Stomach (tissue), 9 donors: ENCODE measurements around the gene TENT4B. TPM values are rescaled to one million over a fixed set of nuclear protein-coding genes. Genes with fewer than 3 reads are reported as not detected.
A peak's percentile ranks its signal among the peaks of the same experiment; 100 is the strongest.
"Not testable (repeated sequence)": the region's sequence is repeated elsewhere in the genome, so short reads cannot be mapped to it uniquely, and the experiment has no call there.

Experiments
- DNase-seq, 2 donors: peaks; one replicate each; pipeline versions ENCODE4 v3.0.0 to v3.0.0-alpha.2; 2013 to 2019
- H3K27ac ChIP-seq, 5 donors: fragments of 200-600 bp in 4 of 5; sonication (generic) in 4 of 5; one replicate each; pipeline ENCODE4 v1.5.1; 2013 to 2019; ENCODE audit warnings: mild to moderate bottlenecking in 1 of 5, moderate library complexity in 1 of 5
- H3K27me3 ChIP-seq, 3 donors: fragments of 200-600 bp; sonication (generic); one replicate each; pipeline ENCODE4 v1.5.1; 2017 to 2019; ENCODE audit warnings: mixed run types in 1 of 3
- H3K36me3 ChIP-seq, 4 donors: fragments of 200-600 bp; sonication (generic); 1 replicate in 3 of 4; 2 replicates in 1 of 4; pipeline ENCODE4 v1.5.1; 2016 to 2019
- H3K4me1 ChIP-seq, 4 donors: fragments of 200-600 bp; sonication (generic); one replicate each; pipeline ENCODE4 v1.5.1; 2016 to 2019
- H3K4me3 ChIP-seq, 4 donors: fragments of 200-600 bp; sonication (generic) in 3 of 4; one replicate each; pipeline ENCODE4 v1.5.1; 2016 to 2019; ENCODE audit warnings: mild to moderate bottlenecking in 1 of 4
- H3K9me3 ChIP-seq, 4 donors: fragments of 200-600 bp; sonication (generic); one replicate each; pipeline ENCODE4 v1.5.1; 2016 to 2019
- EP300 ChIP-seq: sonication (generic); formaldehyde crosslinking; IDR thresholded peaks from one replicate; pipeline ENCODE4 v1.6.1; 2017; ENCODE audit warnings: antibody characterized with exemption
- POLR2A ChIP-seq, 4 donors: fragments of 450-650 bp; IDR thresholded peaks; one replicate each; pipeline ENCODE4 v1.6.1; 2016; ENCODE audit warnings: antibody characterized with exemption in 4 of 4, control low read depth in 2 of 4, mild to moderate bottlenecking in 1 of 4, moderate library complexity in 1 of 4
- POLR2AphosphoS5 ChIP-seq, 3 donors: sonication (generic); formaldehyde crosslinking; IDR thresholded peaks; one replicate each; pipeline ENCODE4 v1.6.1; 2016; ENCODE audit warnings: antibody characterized with exemption in 3 of 3
- WGBS, 5 donors: extraction: QIAGEN DNeasy Blood & Tissue Kit in 3 of 5; methylation state at CpG; one replicate each; pipeline versions ENCODE4 v1.1.5 to v1.1.7; 2013 to 2018; 5-methylcytosine and 5-hydroxymethylcytosine counted together
- intact Hi-C: fragments of 100-400 bp; cut with DNase I; formaldehyde crosslinking; loops from one replicate; pipeline ENCODE4 v1.15.1; 2023; ENCODE audit warnings: low total_unique reads
- polyA plus RNA-seq, 3 donors: library from polyadenylated mRNA; stranded (reverse); fragments of 200-250 nt; gene quantifications; one replicate each; pipeline ENCODE4 v1.2.3, GENCODE V29; 2013
- total RNA-seq, 5 donors: library from RNA; depleted of rRNA; stranded (reverse); fragments of >200 nt; gene quantifications; one replicate each; pipeline versions ENCODE4 v1.1.0 to v1.2.3, GENCODE V29; 2014 to 2016
- TF ChIP-seq, protein P1 (sequence below), 7 experiments: fragments of 450-650 bp in 4 of 7; fragments of 200-600 bp in 3 of 7; sonication (generic) in 3 of 7; IDR thresholded peaks; one replicate each; pipeline ENCODE4 v1.5.1; 2016 to 2019; ENCODE audit warnings: antibody characterized with exemption in 7 of 7, control low read depth in 2 of 7, mild to moderate bottlenecking in 1 of 7
- donor health status: healthy with polysubstance abuse.
- donor health status: Bipolar disorder and iron deficiency.
- donor health status: healthy.

Gene TENT4B
- total and polyA plus RNA-seq, 8 donors, result 2.4 to 24.1 (median 8.3) TPM

DNA sequence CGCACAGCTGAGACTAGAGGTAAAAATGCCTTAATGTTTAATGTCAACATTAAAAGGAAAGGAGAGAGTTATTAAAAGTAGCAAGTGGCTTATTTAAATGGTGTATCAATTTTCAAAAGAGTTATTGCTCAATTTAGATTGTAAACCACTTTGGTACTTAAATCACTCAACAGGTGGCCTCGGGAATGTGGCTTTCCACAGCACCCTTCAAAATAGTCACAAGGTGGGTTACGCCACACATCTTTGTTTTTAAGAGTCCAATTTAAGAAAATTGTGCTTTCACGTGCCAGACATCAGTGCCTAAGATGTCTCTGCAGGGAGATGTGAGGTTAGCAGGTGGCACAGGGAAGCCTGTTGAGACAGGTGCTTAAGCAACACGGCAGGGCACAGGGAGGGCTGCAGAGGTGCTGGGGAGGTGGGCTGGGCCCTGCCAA lies 85.8 kb downstream of the TENT4B start:
- H3K27me3 ChIP-seq, result no peaks in the 10 kb centered on the region
- no peak overlapping the region for H3K27ac ChIP-seq
- H3K36me3 ChIP-seq, result no peaks in the 10 kb centered on the region
- H3K9me3 ChIP-seq, result no peaks in the 10 kb centered on the region
- WGBS, 5 donors, result 57 to 64% (median 60%) methylated on average over 5 of the region's 5 CpGs
- peaks cover 0 to 9% (median 3%) of the 10 kb centered on the region in 4 donors for H3K4me1 ChIP-seq
- no peak overlapping the region for H3K4me3 ChIP-seq
- intact Hi-C loops, result no loop called here
- TF ChIP-seq POLR2AphosphoS5 (IDR thresholded peaks at IDR 0.05) (no peak), EP300 (no peak), POLR2A (IDR thresholded peaks at IDR 0.05) (no peak)
- TF ChIP-seq, protein P1, sequence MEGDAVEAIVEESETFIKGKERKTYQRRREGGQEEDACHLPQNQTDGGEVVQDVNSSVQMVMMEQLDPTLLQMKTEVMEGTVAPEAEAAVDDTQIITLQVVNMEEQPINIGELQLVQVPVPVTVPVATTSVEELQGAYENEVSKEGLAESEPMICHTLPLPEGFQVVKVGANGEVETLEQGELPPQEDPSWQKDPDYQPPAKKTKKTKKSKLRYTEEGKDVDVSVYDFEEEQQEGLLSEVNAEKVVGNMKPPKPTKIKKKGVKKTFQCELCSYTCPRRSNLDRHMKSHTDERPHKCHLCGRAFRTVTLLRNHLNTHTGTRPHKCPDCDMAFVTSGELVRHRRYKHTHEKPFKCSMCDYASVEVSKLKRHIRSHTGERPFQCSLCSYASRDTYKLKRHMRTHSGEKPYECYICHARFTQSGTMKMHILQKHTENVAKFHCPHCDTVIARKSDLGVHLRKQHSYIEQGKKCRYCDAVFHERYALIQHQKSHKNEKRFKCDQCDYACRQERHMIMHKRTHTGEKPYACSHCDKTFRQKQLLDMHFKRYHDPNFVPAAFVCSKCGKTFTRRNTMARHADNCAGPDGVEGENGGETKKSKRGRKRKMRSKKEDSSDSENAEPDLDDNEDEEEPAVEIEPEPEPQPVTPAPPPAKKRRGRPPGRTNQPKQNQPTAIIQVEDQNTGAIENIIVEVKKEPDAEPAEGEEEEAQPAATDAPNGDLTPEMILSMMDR (IDR thresholded peaks at IDR 0.05), result no peak
- no peak for DNase-seq

DNA sequence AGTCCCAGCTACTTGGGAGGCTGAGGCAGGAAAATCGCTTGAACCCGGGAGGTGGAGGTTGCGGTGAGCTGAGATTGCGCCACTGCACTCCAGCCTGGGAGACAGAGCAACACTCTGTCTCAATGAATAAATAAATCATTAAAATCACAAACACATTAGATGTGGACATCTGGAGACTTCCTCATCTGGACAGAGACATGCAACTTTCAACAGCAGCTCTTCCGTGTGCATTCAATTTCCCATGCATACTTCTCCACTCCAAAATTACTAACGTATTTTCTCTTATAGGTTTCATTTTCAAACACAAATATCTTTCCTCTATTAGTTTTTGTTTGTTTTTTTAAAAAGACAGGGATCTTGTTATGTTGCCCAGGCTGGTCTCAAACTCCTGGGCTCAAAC lies 89.9 kb downstream of the TENT4B start:
- H3K36me3 ChIP-seq, H3K27me3 ChIP-seq, H3K9me3 ChIP-seq, DNase-seq, intact Hi-C loops, H3K4me3 ChIP-seq, H3K27ac ChIP-seq: not testable (repeated sequence)
- WGBS, 5 donors, result 69 to 75% (median 74%) methylated on average over 6 of the region's 6 CpGs
- peaks cover 15 to 23% (median 22%) of the 10 kb centered on the region in 4 donors for H3K4me1 ChIP-seq

DNA sequence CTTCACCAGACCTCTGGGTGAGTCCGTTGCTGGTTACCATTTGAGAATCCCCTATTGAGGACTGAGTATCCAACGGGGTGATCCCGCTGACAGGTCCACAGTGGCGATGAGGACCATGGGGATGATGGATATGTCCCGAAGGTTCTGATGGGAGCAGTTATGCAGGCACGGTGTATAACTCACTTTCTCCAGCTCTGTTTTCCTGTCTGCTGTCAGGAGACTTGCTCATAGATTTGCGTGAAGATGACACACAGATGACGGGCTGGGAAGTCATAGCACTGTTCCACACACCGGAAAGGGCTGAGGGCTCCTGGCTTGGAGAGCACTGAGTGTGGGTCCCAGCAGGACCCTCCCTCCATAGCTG lies 91.0 kb downstream of the TENT4B start:
- 89 to 93% (median 91%) methylated on average over 9 of the region's 9 CpGs for WGBS, 5 donors
- peaks cover 15 to 23% (median 22%) of the 10 kb centered on the region in 4 donors for H3K4me1 ChIP-seq
- TF ChIP-seq, protein P1 (IDR thresholded peaks at IDR 0.05), result no peak
- no peak for TF ChIP-seq EP300
- no peak for TF ChIP-seq POLR2A (IDR thresholded peaks at IDR 0.05)
- TF ChIP-seq POLR2AphosphoS5 (IDR thresholded peaks at IDR 0.05), result no peak
- no peak for DNase-seq
- no peaks in the 10 kb centered on the region for H3K27me3 ChIP-seq
- H3K4me3 ChIP-seq, result no peak overlapping the region
- no peak overlapping the region for H3K27ac ChIP-seq
- H3K36me3 ChIP-seq, result no peaks in the 10 kb centered on the region
- intact Hi-C loops, result no loop called here
- no peaks in the 10 kb centered on the region for H3K9me3 ChIP-seq

DNA sequence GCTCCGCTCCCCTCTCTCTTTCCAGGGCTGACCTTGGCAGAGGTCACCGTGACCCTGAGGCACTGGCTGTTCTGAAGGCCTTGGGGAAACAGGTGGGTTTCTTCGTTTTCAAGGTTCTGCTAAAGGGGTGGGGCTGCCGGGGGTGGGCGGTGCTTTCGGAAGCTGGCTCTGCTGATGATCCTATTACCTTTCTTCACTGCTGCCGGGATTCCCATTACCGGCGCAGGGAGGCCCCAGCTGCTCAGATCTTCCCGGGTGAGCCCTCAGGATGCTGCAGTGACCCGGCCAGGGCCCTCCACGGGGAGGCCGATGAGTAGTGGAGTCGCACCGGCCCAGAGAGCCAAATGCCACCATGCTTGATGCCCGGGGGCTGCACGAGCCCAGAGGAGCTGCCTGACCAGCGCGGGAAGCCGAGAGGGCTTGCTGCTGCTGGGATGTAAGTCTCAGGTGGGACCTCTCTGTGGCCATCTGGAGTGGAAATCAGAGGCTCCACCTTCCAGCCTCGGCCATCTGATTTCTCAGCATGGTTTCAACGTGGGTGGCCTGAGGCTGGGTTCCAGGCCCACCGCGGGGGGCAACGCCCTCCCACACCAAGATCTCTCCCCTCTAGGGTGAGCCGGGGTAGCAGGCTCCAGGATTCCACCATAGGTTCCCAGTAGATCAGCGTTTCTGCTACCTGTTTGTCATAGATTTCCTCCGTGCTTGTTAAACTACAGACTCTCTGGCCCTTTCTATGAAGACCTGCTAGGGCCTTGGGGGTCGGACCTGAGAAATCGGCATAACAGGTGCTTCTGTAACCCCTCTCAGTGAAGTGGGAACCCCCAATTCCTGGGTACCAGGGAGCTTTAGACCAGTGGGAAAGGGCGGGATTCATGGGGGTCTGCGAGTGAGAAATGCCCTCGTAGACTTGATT lies 91.7 kb downstream of the TENT4B start:
- H3K36me3 ChIP-seq, result no peaks in the 10 kb centered on the region
- peak overlapping the region in 1 of 5 donors; percentile 72 for H3K27ac ChIP-seq
- no peaks in the 10 kb centered on the region for H3K27me3 ChIP-seq
- peak overlapping the region; percentile 62 to 70 (median 66) for H3K4me3 ChIP-seq
- H3K9me3 ChIP-seq, result no peaks in the 10 kb centered on the region
- TF ChIP-seq POLR2AphosphoS5 (IDR thresholded peaks at IDR 0.05), result no peak
- TF ChIP-seq, protein P1 (IDR thresholded peaks at IDR 0.05), result no peak
- TF ChIP-seq POLR2A (IDR thresholded peaks at IDR 0.05), result no peak
- TF ChIP-seq EP300, result no peak
- intact Hi-C loops, result no loop called here
- DNase-seq, result peak in 1 of 2 donors; percentile 38
- peaks cover 15 to 23% (median 22%) of the 10 kb centered on the region in 4 donors for H3K4me1 ChIP-seq
- 40 to 48% (median 45%) methylated on average over 22 to 33 of the region's 33 CpGs for WGBS, 5 donors
